ENCODE results near the gene CROCC.

- TF ChIP-seq EZH2 (IDR thresholded peaks at IDR 0.05; ENCODE audit: low read length) (no peak), CTCF (optimal IDR thresholded peaks at IDR 0.05 in 1 of 3, IDR thresholded peaks at IDR 0.05 in 1 of 3, conservative IDR thresholded peaks at IDR 0.05 in 1 of 3; ENCODE audit: extremely low read depth in 1 of 3, insufficient read depth in 2 of 3, low read length in 3 of 3) (no peak)
Measured at GRCh38 chr1:16970132-16970910, 48.6 kb downstream of the CROCC start.
